Karpas-422 (cell line): Measurements from ENCODE around the gene PDE1C. TPM values are rescaled to one million over a fixed set of nuclear protein-coding genes. Genes with fewer than 3 reads are reported as not detected.

Experiments
- DNase-seq: peaks from one replicate; pipeline ENCODE4 v3.0.0-alpha.2; 2015
- H2AFZ ChIP-seq: fragments of 200-600 bp; sonication (generic); 2 replicates; pipeline ENCODE4 v1.6.1; 2014; ENCODE audit warnings: antibody characterized with exemption, low read length, mixed read lengths
- H3K27ac ChIP-seq: fragments of 200-600 bp; sonication (generic); 2 replicates; pipeline ENCODE4 v1.5.1; 2014; ENCODE audit warnings: mild to moderate bottlenecking, low read length, moderate library complexity
- H3K27me3 ChIP-seq: fragments of 200-600 bp; sonication (generic); 2 replicates; pipeline ENCODE4 v1.6.1; 2014; ENCODE audit warnings: low read length, mixed read lengths
- H3K36me3 ChIP-seq: fragments of 200-600 bp; sonication (generic); 2 replicates; pipeline ENCODE4 v1.6.1; 2014; ENCODE audit warnings: low read length, mixed read lengths; ENCODE audit not compliant: insufficient read depth
- H3K4me1 ChIP-seq: fragments of 200-600 bp; sonication (generic); 2 replicates; pipeline ENCODE4 v1.6.1; 2014; ENCODE audit warnings: mild to moderate bottlenecking, low read length, mixed read lengths
- H3K4me2 ChIP-seq: fragments of 200-600 bp; sonication (generic); 2 replicates; pipeline ENCODE4 v1.6.1; 2014; ENCODE audit warnings: low read length, low read depth, mild to moderate bottlenecking; ENCODE audit not compliant: poor library complexity, severe bottlenecking
- H3K4me3 ChIP-seq: fragments of 200-600 bp; sonication (generic); 2 replicates; pipeline ENCODE4 v1.5.1; 2014; ENCODE audit warnings: mild to moderate bottlenecking, antibody characterized with exemption, low read length, mixed read lengths
- H3K79me2 ChIP-seq: fragments of 200-600 bp; sonication (generic); 2 replicates; pipeline ENCODE4 v1.6.1; 2014; ENCODE audit warnings: mild to moderate bottlenecking, low read length, mixed read lengths
- H3K9ac ChIP-seq: fragments of 200-600 bp; sonication (generic); 2 replicates; pipeline ENCODE4 v1.6.0; 2014; ENCODE audit warnings: low read length
- H3K9me2 ChIP-seq: fragments of 200-600 bp; sonication (generic), shearing (Covaris generic); replicated peaks from 2 replicates; pipeline ENCODE4 v1.6.0; 2014; ENCODE audit warnings: mild to moderate bottlenecking, low read length, moderate library complexity; ENCODE audit not compliant: insufficient read depth
- H3K9me3 ChIP-seq: fragments of 300-700, 200-600 bp; sonication (generic); 2 replicates; pipeline ENCODE4 v1.6.1; 2014; ENCODE audit warnings: low read length, mixed read lengths
- H4K20me1 ChIP-seq: fragments of 200-600 bp; sonication (generic); 2 replicates; pipeline ENCODE4 v1.6.1; 2014; ENCODE audit warnings: mild to moderate bottlenecking, antibody characterized with exemption, low read length, low read depth; ENCODE audit not compliant: insufficient read depth
- total RNA-seq: library from RNA; depleted of rRNA; stranded (reverse); fragments of >200 nt; shearing (Covaris generic); gene quantifications from 2 replicates; pipeline ENCODE4 v1.2.3, GENCODE V29; 2014; ENCODE audit warnings: low replicate concordance

The PDE1C gene
- total RNA-seq, 1 experiment from 2014 or later = not detected

- no peaks in the 10 kb centered on the region for H3K36me3 ChIP-seq
Observed at GRCh38 chr7:31786326-31786725, 283.9 kb downstream of the PDE1C start.

GRCh38 chr7:31785101-31785500 lies 285.1 kb downstream of the PDE1C start:
- Histone ChIP-seq H3K9me2 (no peaks in the 10 kb centered on the region), H3K4me2 (no peak overlapping the region)

More at GRCh38 chr7:31786326-31786725, 283.9 kb downstream of the PDE1C start:
- peaks cover 6% of the 10 kb centered on the region; the same call in 1 of the 2 replicates for H3K4me1 ChIP-seq
- no peaks in the 10 kb centered on the region for H3K79me2 ChIP-seq
- no peak for DNase-seq
- no peak overlapping the region for H3K4me3 ChIP-seq
- no peaks in the 10 kb centered on the region for H3K9me3 ChIP-seq
- no peak overlapping the region for H3K9ac ChIP-seq
- H3K27ac ChIP-seq = no peak overlapping the region
- no peaks in the 10 kb centered on the region for H3K27me3 ChIP-seq
- H3K4me2 ChIP-seq = no peak overlapping the region
- no peaks in the 10 kb centered on the region for H4K20me1 ChIP-seq
- H3K9me2 ChIP-seq = no peaks in the 10 kb centered on the region
- no peak overlapping the region for H2AFZ ChIP-seq

GRCh38 chr7:31783221-31783620 lies 287.0 kb downstream of the PDE1C start:
- Histone ChIP-seq H3K9me2 (no peaks in the 10 kb centered on the region), H3K4me2 (no peak overlapping the region), H3K9me3 (no peaks in the 10 kb centered on the region), H2AFZ (no peak overlapping the region), H3K9ac (no peak overlapping the region), H3K36me3 (no peaks in the 10 kb centered on the region), H4K20me1 (no peaks in the 10 kb centered on the region), H3K4me1 (peaks cover 7% of the 10 kb centered on the region; the same call in 1 of the 2 replicates), H3K27me3 (no peaks in the 10 kb centered on the region), H3K4me3 (no peak overlapping the region), H3K79me2 (no peaks in the 10 kb centered on the region), H3K27ac (no peak overlapping the region)
- no peak for DNase-seq

More at GRCh38 chr7:31785101-31785500, 285.1 kb downstream of the PDE1C start:
- DNase-seq = no peak
- Histone ChIP-seq H3K9me3 (no peaks in the 10 kb centered on the region), H4K20me1 (no peaks in the 10 kb centered on the region), H3K36me3 (no peaks in the 10 kb centered on the region), H3K27me3 (no peaks in the 10 kb centered on the region), H2AFZ (no peak overlapping the region), H3K79me2 (no peaks in the 10 kb centered on the region), H3K9ac (no peak overlapping the region), H3K4me1 (peaks cover 7% of the 10 kb centered on the region; the same call in 1 of the 2 replicates), H3K27ac (no peak overlapping the region), H3K4me3 (no peak overlapping the region)

- H3K4me2 ChIP-seq = no peak overlapping the region
- no peaks in the 10 kb centered on the region for H3K79me2 ChIP-seq
- H3K9ac ChIP-seq = no peak overlapping the region
- H3K9me2 ChIP-seq = no peaks in the 10 kb centered on the region
- H3K4me1 ChIP-seq = peaks cover 7% of the 10 kb centered on the region; the same call in 1 of the 2 replicates
- no peak overlapping the region for H3K4me3 ChIP-seq
- no peaks in the 10 kb centered on the region for H3K36me3 ChIP-seq
- H3K9me3 ChIP-seq = no peaks in the 10 kb centered on the region
- H4K20me1 ChIP-seq = no peaks in the 10 kb centered on the region
- no peak overlapping the region for H2AFZ ChIP-seq
- H3K27ac ChIP-seq = no peak overlapping the region
- peak; percentile 86 for DNase-seq
- H3K27me3 ChIP-seq = no peaks in the 10 kb centered on the region
Observed at GRCh38 chr7:31782411-31782991, 287.7 kb downstream of the PDE1C start.

- no peak overlapping the region for H3K4me3 ChIP-seq
- no peak overlapping the region for H3K9ac ChIP-seq
- H3K4me2 ChIP-seq = no peak overlapping the region
- H2AFZ ChIP-seq = no peak overlapping the region
- H4K20me1 ChIP-seq = no peaks in the 10 kb centered on the region
- H3K27me3 ChIP-seq = no peaks in the 10 kb centered on the region
- H3K27ac ChIP-seq = no peak overlapping the region
- no peak for DNase-seq
- no peaks in the 10 kb centered on the region for H3K36me3 ChIP-seq
- no peaks in the 10 kb centered on the region for H3K79me2 ChIP-seq
- H3K4me1 ChIP-seq = peaks cover 7% of the 10 kb centered on the region; the same call in 1 of the 2 replicates
- H3K9me3 ChIP-seq = no peaks in the 10 kb centered on the region
- H3K9me2 ChIP-seq = no peaks in the 10 kb centered on the region
Observed at GRCh38 chr7:31778296-31778695, 291.9 kb downstream of the PDE1C start.

- H3K4me1 ChIP-seq = peaks cover 4% of the 10 kb centered on the region; the same call in 1 of the 2 replicates
- no peaks in the 10 kb centered on the region for H3K9me2 ChIP-seq
- no peaks in the 10 kb centered on the region for H3K9me3 ChIP-seq
- H3K27ac ChIP-seq = no peak overlapping the region
- H3K4me2 ChIP-seq = no peak overlapping the region
- no peaks in the 10 kb centered on the region for H4K20me1 ChIP-seq
- no peak for DNase-seq
- no peaks in the 10 kb centered on the region for H3K36me3 ChIP-seq
- no peak overlapping the region for H3K9ac ChIP-seq
- H2AFZ ChIP-seq = no peak overlapping the region
- no peaks in the 10 kb centered on the region for H3K79me2 ChIP-seq
- no peaks in the 10 kb centered on the region for H3K27me3 ChIP-seq
- no peak overlapping the region for H3K4me3 ChIP-seq
Observed at GRCh38 chr7:31776616-31777015, 293.6 kb downstream of the PDE1C start.

GRCh38 chr7:31775556-31775955 lies 294.7 kb downstream of the PDE1C start:
- Histone ChIP-seq H4K20me1 (no peaks in the 10 kb centered on the region), H3K27me3 (no peaks in the 10 kb centered on the region), H3K4me3 (no peak overlapping the region), H3K9me2 (no peaks in the 10 kb centered on the region), H3K4me1 (no peaks in the 10 kb centered on the region), H3K9me3 (no peaks in the 10 kb centered on the region), H3K27ac (no peak overlapping the region), H3K79me2 (no peaks in the 10 kb centered on the region), H2AFZ (no peak overlapping the region), H3K9ac (no peak overlapping the region), H3K36me3 (no peaks in the 10 kb centered on the region), H3K4me2 (no peak overlapping the region)
- DNase-seq = no peak

GRCh38 chr7:31772211-31772610 lies 298.0 kb downstream of the PDE1C start:
- no peaks in the 10 kb centered on the region for H3K9me2 ChIP-seq
- H3K9ac ChIP-seq = no peak overlapping the region
- no peak overlapping the region for H3K4me2 ChIP-seq
- H3K9me3 ChIP-seq = no peaks in the 10 kb centered on the region
- H3K79me2 ChIP-seq = no peaks in the 10 kb centered on the region
- DNase-seq = no peak
- H2AFZ ChIP-seq = no peak overlapping the region
- H3K4me1 ChIP-seq = no peaks in the 10 kb centered on the region
- no peaks in the 10 kb centered on the region for H4K20me1 ChIP-seq
- no peaks in the 10 kb centered on the region for H3K27me3 ChIP-seq
- no peak overlapping the region for H3K27ac ChIP-seq
- H3K4me3 ChIP-seq = no peak overlapping the region
- H3K36me3 ChIP-seq = no peaks in the 10 kb centered on the region
